Ecto neural progenitor cell (in vitro differentiated cells): ENCODE data around the gene CEACAM19.
"Not testable (repeated sequence)": the region's sequence is repeated elsewhere in the genome, so short reads cannot be mapped to it uniquely, and the experiment has no call there.

Experiments
- DNase-seq: peaks from one replicate; pipeline ENCODE4 v3.0.0-alpha.2; 2018; ENCODE audit warnings: low spot score

Gene CEACAM19

GRCh38 chr19:44671400-44671799 is at the start of gene CEACAM19:
Gene CEACAM19 (plus strand): TSS chr19:44671482. CDS start chr19:44671932, 450 bp downstream.
- no peak for DNase-seq

GRCh38 chr19:44623080-44623479 is 48.2 kb upstream of the CEACAM19 start:
- no peak for DNase-seq

GRCh38 chr19:44623626-44624025 is 47.7 kb upstream of the CEACAM19 start:
- no peak for DNase-seq

GRCh38 chr19:44624840-44625354 is 46.4 kb upstream of the CEACAM19 start:
- DNase-seq: no peak

GRCh38 chr19:44625637-44626036 is 45.6 kb upstream of the CEACAM19 start:
- DNase-seq: not testable (repeated sequence)

- no peak for DNase-seq
Measured at GRCh38 chr19:44626048-44626624, 45.1 kb upstream of the CEACAM19 start.

- no peak for DNase-seq
Measured at GRCh38 chr19:44627631-44628030, 43.7 kb upstream of the CEACAM19 start.

- no peak for DNase-seq
Measured at GRCh38 chr19:44628793-44629192, 42.5 kb upstream of the CEACAM19 start.

GRCh38 chr19:44631611-44632010 is 39.7 kb upstream of the CEACAM19 start:
- not testable (repeated sequence) for DNase-seq

- DNase-seq: not testable (repeated sequence)
Measured at GRCh38 chr19:44634058-44634457, 37.2 kb upstream of the CEACAM19 start.

- no peak for DNase-seq
Measured at GRCh38 chr19:44634785-44635184, 36.5 kb upstream of the CEACAM19 start.

- DNase-seq: no peak
Measured at GRCh38 chr19:44635581-44636438, 35.5 kb upstream of the CEACAM19 start.

GRCh38 chr19:44636439-44637389 is 34.6 kb upstream of the CEACAM19 start:
- DNase-seq: no peak

- DNase-seq: no peak
Measured at GRCh38 chr19:44637390-44637764, 33.9 kb upstream of the CEACAM19 start.

GRCh38 chr19:44640518-44640917 is 30.8 kb upstream of the CEACAM19 start:
- no peak for DNase-seq

- DNase-seq: no peak
Measured at GRCh38 chr19:44641501-44642265, 29.6 kb upstream of the CEACAM19 start.

- no peak for DNase-seq
Measured at GRCh38 chr19:44642377-44642776, 28.9 kb upstream of the CEACAM19 start.

GRCh38 chr19:44643605-44644401 is 27.5 kb upstream of the CEACAM19 start, which contains the start of gene PVR:
Gene PVR (plus strand): TSS chr19:44643910. CDS start chr19:44644097, 187 bp downstream.
- DNase-seq: peak; percentile 80

- no peak for DNase-seq
Measured at GRCh38 chr19:44644402-44645016, 26.8 kb upstream of the CEACAM19 start.
